ENCODE results near the gene MAP3K1.

DNA sequence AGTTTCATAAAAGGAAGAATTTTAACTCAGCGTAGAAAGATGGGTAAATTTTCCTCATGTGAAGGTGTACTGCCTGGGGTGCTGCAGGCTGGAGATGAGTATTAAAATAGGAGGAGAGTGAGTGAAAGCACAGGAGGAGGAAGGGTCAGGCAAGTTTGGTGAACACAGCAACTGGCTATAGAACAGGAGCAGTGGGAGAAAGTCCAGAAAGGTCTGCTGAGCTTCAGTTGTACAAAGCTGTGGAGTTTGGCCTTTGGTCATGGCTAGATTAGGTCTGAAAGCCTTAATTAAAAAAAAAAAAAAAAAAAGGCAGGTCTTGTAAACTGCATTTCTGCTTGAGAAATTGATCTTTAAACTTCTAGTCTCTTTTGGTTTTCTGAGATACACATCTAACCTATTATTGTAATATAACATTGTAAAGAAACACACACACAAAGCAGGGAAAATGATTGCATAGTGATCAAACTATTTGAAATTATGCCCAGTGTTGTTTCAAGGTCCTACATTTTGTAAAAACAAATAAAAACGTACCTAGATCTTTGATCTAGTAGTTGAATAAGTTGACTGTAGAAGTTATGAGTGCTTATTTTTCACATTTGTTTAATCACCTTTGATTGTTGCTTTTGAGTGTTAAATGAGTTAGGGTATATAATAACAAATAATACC lies 43.6 kb downstream of the MAP3K1 start:
- TF ChIP-seq, protein P1, sequence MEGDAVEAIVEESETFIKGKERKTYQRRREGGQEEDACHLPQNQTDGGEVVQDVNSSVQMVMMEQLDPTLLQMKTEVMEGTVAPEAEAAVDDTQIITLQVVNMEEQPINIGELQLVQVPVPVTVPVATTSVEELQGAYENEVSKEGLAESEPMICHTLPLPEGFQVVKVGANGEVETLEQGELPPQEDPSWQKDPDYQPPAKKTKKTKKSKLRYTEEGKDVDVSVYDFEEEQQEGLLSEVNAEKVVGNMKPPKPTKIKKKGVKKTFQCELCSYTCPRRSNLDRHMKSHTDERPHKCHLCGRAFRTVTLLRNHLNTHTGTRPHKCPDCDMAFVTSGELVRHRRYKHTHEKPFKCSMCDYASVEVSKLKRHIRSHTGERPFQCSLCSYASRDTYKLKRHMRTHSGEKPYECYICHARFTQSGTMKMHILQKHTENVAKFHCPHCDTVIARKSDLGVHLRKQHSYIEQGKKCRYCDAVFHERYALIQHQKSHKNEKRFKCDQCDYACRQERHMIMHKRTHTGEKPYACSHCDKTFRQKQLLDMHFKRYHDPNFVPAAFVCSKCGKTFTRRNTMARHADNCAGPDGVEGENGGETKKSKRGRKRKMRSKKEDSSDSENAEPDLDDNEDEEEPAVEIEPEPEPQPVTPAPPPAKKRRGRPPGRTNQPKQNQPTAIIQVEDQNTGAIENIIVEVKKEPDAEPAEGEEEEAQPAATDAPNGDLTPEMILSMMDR (IDR thresholded peaks at IDR 0.05): no peak
- TF ChIP-seq POLR2A (IDR thresholded peaks at IDR 0.05): no peak
